ENCODE measurements around the gene CDH5.
"Not testable (repeated sequence)": the region's sequence is repeated elsewhere in the genome, so short reads cannot be mapped to it uniquely, and the experiment has no call there.

Gene CDH5

DNA sequence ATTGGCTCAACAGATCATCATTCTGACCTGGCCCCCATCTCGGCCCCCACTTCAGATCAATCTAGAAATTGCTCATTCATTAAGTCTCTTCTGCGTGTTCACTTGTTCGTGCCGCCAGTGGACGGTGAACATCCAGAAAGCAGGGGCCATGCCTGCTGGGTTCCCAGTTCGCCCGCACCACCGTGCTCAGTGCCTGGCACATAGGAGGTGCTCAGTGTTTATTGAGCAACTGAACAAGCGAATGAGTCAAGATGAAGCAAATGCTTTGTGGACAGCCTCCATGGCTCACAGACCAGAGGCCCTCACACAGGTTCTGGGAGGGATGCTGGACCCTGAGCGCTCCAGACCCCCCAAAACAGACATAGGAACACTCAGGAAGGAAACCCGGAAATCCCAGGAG is 74.5 kb downstream of the CDH5 start:
- DNase-seq = no peak

DNA sequence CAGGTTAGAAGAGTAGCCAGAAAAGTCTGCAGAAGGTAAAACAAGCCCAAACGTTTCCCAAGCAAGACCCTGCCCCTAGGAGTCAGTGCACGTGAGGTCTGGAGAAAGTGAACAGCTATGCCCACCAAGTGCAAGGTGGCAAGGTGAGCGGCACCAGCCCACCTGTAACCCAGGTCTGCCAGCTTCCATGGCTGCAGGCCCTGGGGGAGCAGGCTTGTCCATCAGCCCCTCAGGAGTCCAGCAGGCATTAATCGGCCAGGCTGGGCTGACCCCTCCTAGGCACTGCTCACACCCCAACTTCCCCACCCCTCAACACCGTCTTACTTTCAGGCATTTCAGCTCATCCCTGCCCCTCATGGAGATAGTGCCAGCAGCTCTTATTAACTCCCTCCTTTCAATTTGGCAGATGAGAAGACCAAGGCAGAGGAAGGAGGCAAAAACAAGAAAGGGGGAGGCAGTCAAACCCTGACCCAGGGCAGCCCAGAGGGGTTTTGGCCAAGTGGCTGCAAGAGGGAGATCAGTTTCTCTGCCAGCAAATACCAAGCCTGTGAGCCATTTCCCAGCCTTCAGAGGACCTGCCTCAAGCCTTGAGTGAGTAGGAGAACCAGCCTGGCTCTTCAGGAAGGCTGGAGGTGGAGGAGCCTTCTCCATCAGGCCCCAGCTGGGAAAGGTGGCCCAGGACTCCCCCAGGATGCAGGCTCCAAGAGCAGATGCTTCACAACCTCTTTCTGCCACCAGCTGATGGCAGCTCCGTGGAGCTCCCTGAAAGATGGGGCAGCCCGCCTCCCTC is 75.3 kb downstream of the CDH5 start:
- no peak for DNase-seq

DNA sequence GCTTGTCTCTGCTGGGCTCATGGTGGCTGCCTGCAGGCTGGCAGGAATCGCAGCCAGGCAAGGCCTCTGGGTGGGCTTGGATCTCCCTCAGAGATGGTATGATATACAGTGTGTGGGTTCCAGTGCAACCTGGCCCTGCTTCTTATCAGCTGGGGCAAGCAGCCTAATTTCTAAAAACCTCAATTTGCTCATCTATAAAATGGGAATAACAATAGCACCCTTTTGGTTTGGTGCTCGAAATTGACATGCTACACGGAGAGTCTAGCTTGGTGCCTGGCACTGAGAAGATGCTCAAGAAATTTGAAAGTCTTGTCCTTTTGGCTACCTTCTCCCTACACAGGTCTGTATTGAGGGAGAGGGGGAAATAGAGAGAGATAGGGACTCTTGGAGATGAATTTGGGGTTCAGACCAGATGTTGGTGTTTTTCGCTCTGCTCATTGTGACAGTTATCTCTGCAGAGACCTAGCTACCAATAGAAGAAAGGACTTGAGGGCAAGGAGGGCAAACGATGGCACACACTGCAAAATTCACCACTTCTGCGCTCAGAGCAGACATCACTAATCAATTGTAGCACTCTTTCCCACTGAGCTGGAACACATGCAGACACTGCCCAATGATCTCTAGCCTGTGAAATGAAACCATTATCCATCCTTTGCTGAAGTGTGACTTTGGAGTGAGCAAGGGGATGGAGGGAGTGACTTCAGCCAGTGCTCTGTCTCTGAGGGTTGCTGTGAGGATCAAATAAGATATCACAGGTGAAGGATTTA is 76.2 kb downstream of the CDH5 start:
- no peak for DNase-seq

DNA sequence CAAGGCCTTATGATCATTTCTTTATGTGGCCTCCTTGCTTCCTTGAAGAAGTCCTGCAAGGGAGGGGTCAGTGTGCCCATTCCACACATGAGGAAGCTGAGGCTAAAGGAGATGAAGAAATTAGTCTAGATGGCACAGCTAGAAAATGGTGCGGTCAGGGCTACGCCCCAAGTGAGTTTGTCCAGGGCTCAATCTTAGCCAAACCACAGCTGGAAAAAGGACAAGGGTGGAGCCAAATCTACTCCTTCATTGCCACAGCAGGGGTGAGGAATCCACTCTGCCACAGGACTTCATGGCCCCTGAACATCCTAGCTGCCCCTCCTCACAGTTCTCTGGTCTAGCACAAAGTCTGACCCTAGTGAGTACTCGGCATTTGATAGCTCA is 76.8 kb downstream of the CDH5 start:
- no peak for DNase-seq

DNA sequence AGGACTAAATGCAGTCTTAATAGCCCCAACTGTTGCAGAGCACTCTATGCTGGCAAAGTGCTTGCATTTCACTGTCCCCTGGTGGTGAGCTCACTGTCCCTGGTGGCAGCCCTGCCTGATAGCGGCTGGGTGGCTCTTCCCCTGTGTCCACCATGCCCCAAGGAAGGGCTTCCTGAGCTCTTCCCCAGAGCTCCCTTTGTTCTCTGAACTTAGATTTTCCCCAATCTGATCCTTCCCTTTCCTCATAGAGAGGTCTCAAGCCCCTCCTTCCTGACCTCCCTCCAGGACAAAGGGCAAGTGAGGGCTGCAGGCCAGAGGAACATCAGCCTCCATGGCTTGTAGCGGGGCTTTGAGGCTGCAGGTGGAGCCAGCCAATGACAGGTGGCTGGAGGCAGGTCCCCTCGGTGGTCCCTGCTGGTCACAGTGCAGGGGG is 77.6 kb downstream of the CDH5 start:
- no peak for DNase-seq

DNA sequence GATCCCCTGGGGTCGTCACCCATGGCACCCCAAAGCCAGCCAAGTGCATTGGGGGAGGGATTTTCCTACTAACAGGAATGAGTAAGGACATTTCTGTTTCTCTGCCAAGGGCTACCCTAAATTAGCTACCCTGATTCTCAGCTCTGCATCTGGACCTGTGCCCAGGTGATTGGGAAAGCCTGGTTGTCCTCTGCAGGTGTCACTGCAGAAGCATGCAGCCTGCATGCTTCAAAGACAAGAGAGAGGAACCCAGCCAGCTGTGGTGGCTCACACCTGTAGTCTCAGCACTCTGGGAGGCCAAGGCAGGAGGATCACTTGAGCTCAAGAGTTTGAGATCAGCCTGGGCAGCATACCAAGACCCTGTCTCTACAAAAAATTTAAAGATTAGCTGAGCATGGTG is 80.2 kb downstream of the CDH5 start:
- no peak for DNase-seq

DNA sequence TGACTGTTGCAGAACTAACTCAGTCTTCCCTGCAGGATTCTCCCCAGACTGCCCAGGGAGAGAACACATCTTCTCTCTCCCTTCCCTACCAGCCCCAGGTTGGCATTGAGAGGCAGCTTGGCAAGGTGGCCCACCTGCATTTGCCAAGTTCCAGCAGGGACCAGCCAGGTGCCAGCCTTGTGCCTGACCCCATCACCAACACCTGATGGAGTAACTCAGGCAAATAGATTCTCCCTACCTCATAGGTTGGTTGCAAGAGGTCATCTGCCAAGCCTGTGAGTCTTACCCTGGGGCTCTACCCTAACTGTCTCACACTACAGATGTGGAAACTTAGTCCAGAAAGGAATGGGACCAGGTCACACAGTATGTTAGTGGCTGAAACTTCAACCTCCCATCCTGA is 81.0 kb downstream of the CDH5 start:
- DNase-seq = no peak

DNA sequence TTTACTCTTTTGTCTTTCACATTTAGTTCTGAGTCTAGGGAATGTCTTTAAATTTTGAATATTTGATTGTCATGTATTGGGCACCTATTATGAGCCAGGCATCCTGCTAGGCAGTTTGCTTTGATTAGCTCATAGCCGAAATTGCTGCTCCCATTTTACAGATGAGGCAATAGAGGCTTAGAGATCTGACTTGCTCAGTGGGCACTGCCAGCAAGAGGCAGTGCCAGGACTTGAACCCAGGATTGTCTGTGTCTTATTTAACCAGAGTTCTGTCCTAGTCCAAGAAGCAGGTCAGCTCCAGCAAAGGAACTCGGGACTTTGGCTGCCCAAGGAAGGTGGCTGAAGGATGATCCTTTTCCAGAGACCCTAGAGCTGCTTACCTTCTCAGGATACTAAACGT is 85.1 kb downstream of the CDH5 start:
- DNase-seq = no peak

DNA sequence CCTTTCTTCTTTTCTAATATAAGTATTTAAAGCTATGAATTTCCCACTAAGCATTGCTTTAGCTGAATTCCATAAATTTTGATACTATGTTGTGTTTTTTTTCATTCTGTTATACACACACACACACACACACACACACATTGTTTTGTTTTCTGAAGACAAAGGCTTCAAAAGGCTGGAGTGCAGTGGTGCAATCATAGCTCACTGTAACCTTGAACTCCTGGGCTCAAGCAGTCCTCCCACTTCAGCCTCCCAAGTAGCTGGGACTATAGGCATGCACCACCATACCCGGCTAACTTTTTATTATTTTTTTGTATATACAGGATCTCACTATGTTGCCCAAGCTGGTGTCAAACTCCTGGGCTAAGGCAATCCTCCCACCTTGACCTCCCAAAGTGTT is 86.7 kb downstream of the CDH5 start:
- DNase-seq = not testable (repeated sequence)
